CD4-positive, alpha-beta T cell (primary cell): ENCODE data around the gene FAXDC2. TPM values are rescaled to one million over a fixed set of nuclear protein-coding genes. Genes with fewer than 3 reads are reported as not detected.

Experiments used
- ATAC-seq: fragments of 200-7000 bp; cut with Tn5 transposase; one replicate; pipeline ENCODE4 v1.10.0; 2022; ENCODE audit warnings: mild to moderate bottlenecking; ENCODE audit not compliant: poor library complexity
- CTCF ChIA-PET: fragments of 350-600 bp; sonication (Branson Sonifier 250); formaldehyde crosslinking; loops from one replicate; lab custom pipeline; 2021; ENCODE audit warnings: antibody characterized with exemption, inconsistent platforms; lab: Charles Lee
- POLR2A ChIA-PET: fragments of 350-600 bp; sonication (Branson Sonifier 250); formaldehyde crosslinking; loops from one replicate; lab custom pipeline; 2021; ENCODE audit warnings: antibody characterized with exemption, inconsistent platforms; lab: Charles Lee
- DNase-seq, 14 experiments: peaks; one replicate each; pipeline ENCODE4 v3.0.0-alpha.2; 2013 to 2020; ENCODE audit warnings: mixed read lengths in 2 of 14
- H3K27ac ChIP-seq, 2 donors: one replicate each; pipeline versions ENCODE4 v1.5.1 to v1.7.0; 2013; ENCODE audit warnings: low read length in 2 of 2, low read depth in 1 of 2, mild to moderate bottlenecking in 1 of 2
- H3K27me3 ChIP-seq, 2 experiments: 1 replicate in 1 of 2; 2 replicates in 1 of 2; pipeline versions ENCODE4 v1.6.1 to v1.7.0; 2013; ENCODE audit warnings: low read length in 2 of 2, control low read depth in 1 of 2, mild to moderate bottlenecking in 1 of 2, moderate library complexity in 1 of 2; ENCODE audit not compliant: insufficient read depth in 2 of 2, control insufficient read depth in 1 of 2
- H3K36me3 ChIP-seq: one replicate; pipeline ENCODE4 v1.6.1; 2013; ENCODE audit warnings: low read length, control low read depth; ENCODE audit not compliant: insufficient read depth
- H3K4me1 ChIP-seq: one replicate; pipeline ENCODE4 v1.6.1; 2013; ENCODE audit warnings: low read length, control low read depth; ENCODE audit not compliant: insufficient read depth
- H3K4me3 ChIP-seq: one replicate; pipeline ENCODE4 v1.5.1; 2013; ENCODE audit warnings: mild to moderate bottlenecking, low read length, moderate library complexity
- H3K9me3 ChIP-seq, 2 experiments: 1 replicate in 1 of 2; 2 replicates in 1 of 2; pipeline versions ENCODE4 v1.6.1 to v1.7.0; 2013; ENCODE audit warnings: low read length in 2 of 2, mild to moderate bottlenecking in 2 of 2, control low read depth in 1 of 2, moderate library complexity in 1 of 2; ENCODE audit not compliant: control insufficient read depth in 1 of 2, insufficient read depth in 1 of 2
- H3K27ac Mint-ChIP-seq: one replicate; pipeline ENCODE4 v1.8.0; 2020; ENCODE audit warnings: mixed read lengths
- H3K27me3 Mint-ChIP-seq: one replicate; pipeline ENCODE4 v1.8.0; 2021; ENCODE audit warnings: mixed read lengths
- H3K36me3 Mint-ChIP-seq: one replicate; pipeline ENCODE4 v1.8.0; 2021; ENCODE audit warnings: low read depth, mixed read lengths
- H3K4me1 Mint-ChIP-seq: one replicate; pipeline ENCODE4 v1.8.0; 2021; ENCODE audit warnings: low read depth, mixed read lengths
- H3K4me3 Mint-ChIP-seq: one replicate; pipeline ENCODE4 v1.8.0; 2020; ENCODE audit warnings: mild to moderate bottlenecking, mixed read lengths
- H3K9me3 Mint-ChIP-seq: one replicate; pipeline ENCODE4 v1.8.0; 2020; ENCODE audit warnings: mixed read lengths
- CTCF ChIP-seq: fragments of 200-600 bp; IDR thresholded peaks from one replicate; pipeline ENCODE4 v1.8.0; 2022; ENCODE audit warnings: antibody characterized with exemption, mild to moderate bottlenecking
- intact Hi-C, 2 experiments: fragments of 100-400 bp; cut with DNase I in 1 of 2; cut with micrococcal nuclease in 1 of 2; formaldehyde crosslinking; loops; one replicate each; pipeline versions ENCODE4 v1.15.1 to v1.9.0; 2023 to 2025; cut with DNase I, micrococcal nuclease
- polyA plus RNA-seq, 2 donors: library from polyadenylated mRNA; unstranded; fragments of 120-200 nt; gene quantifications; one replicate each; pipeline ENCODE4 v1.2.1, GENCODE V29; 2013
- total RNA-seq, 174 experiments: library from RNA in 2 of 174; stranded (reverse) in 2 of 174; gene quantifications; one replicate each; pipeline ENCODE4 v1.2.3 and lab custom pipeline; 2021 to 2026

The FAXDC2 gene
- total RNA-seq: not detected
- 1.4 TPM for polyA plus RNA-seq (2013, experiment 1 of 2)
- polyA plus RNA-seq (2013, experiment 2 of 2): 2.6 TPM
- 0 to 1.2 (median 0.18) reads per million in 172 experiments for total RNA-seq (lab: John Stamatoyannopoulos, UW)

GRCh38 chr5:154850255-154851062 lies at the start of gene FAXDC2:
TSS of gene FAXDC2 (minus strand) at chr5:154850603. CDS start at chr5:154838178, 12,425 bp downstream.
- ChIA-PET POLR2A (interaction anchor here (1.4 kb wide), 1 partner anchor 16 kb away, joined by 3 read pairs; no protein-coding TSS in a partner anchor), CTCF (no interaction called here)
- Histone ChIP-seq H3K4me3 (no peak within 1 kb of the TSS), H3K4me1 (no peaks in the 10 kb centered on the region), H3K27ac (no peak within 1 kb of the TSS), H3K27me3 (no peaks in the 10 kb centered on the region), H3K36me3 (no peaks in the 10 kb centered on the region), H3K9me3 (no peaks in the 10 kb centered on the region)
- no peaks in the 10 kb centered on the region for H3K9me3 Mint-ChIP-seq
- intact Hi-C loops: loop anchor here (10.0 kb wide), 2 partner anchors 406 to 656 kb away; partner anchors contain the start of genes GALNT10 (in 1 of the 2) and SAP30L (in 1 of the 2)
- H3K27ac Mint-ChIP-seq: no peak within 1 kb of the TSS
- TF ChIP-seq CTCF: no peak
- peaks cover 9% of the 10 kb centered on the region for H3K4me1 Mint-ChIP-seq
- H3K4me3 Mint-ChIP-seq: no peak within 1 kb of the TSS
- DNase-seq (no peak), ATAC-seq (no peak)
- H3K27me3 Mint-ChIP-seq: no peaks in the 10 kb centered on the region
- no peaks in the 10 kb centered on the region for H3K36me3 Mint-ChIP-seq

- peaks cover 97% of the 10 kb centered on the region for H3K36me3 Mint-ChIP-seq
- no peaks in the 10 kb centered on the region for H3K9me3 Mint-ChIP-seq
- TF ChIP-seq CTCF: no peak
- ATAC-seq: no peak
- no peaks in the 10 kb centered on the region for H3K9me3 ChIP-seq
- POLR2A ChIA-PET: no interaction called here
- H3K27ac ChIP-seq: no peak overlapping the region
- H3K27ac Mint-ChIP-seq: no peak overlapping the region
- CTCF ChIA-PET: no interaction called here
- H3K4me1 Mint-ChIP-seq: no peaks in the 10 kb centered on the region
- no peak overlapping the region for H3K4me3 Mint-ChIP-seq
- intact Hi-C loops: no loop called here
- DNase-seq: no peak
- no peaks in the 10 kb centered on the region for H3K27me3 Mint-ChIP-seq
- H3K27me3 ChIP-seq: no peaks in the 10 kb centered on the region
- peaks cover 84% of the 10 kb centered on the region for H3K36me3 ChIP-seq
- H3K4me3 ChIP-seq: no peak overlapping the region
- H3K4me1 ChIP-seq: no peaks in the 10 kb centered on the region
These were observed 49.7 kb upstream of the FAXDC2 start for GRCh38 chr5:154900066-154900465.

GRCh38 chr5:154899151-154899816 lies 48.9 kb upstream of the FAXDC2 start:
- CTCF ChIA-PET: interaction anchor here (1.1 kb wide), 1 partner anchor 8 kb away, joined by 3 read pairs; no protein-coding TSS in a partner anchor
- no peaks in the 10 kb centered on the region for H3K27me3 Mint-ChIP-seq
- Histone ChIP-seq H3K4me3 (no peak overlapping the region), H3K27ac (no peak overlapping the region), H3K9me3 (no peaks in the 10 kb centered on the region), H3K27me3 (no peaks in the 10 kb centered on the region), H3K36me3 (peaks cover 78% of the 10 kb centered on the region), H3K4me1 (no peaks in the 10 kb centered on the region)
- no peaks in the 10 kb centered on the region for H3K9me3 Mint-ChIP-seq
- no peak for ATAC-seq
- no peak for TF ChIP-seq CTCF
- H3K27ac Mint-ChIP-seq: no peak overlapping the region
- no peak for DNase-seq
- intact Hi-C loops: loop anchor here in 1 of 2 experiments (5.0 kb wide), 1 partner anchor 247 kb away; no protein-coding TSS in a partner anchor
- no peak overlapping the region for H3K4me3 Mint-ChIP-seq
- H3K4me1 Mint-ChIP-seq: no peaks in the 10 kb centered on the region
- POLR2A ChIA-PET: no interaction called here
- peaks cover 93% of the 10 kb centered on the region for H3K36me3 Mint-ChIP-seq
